ENCODE data around the gene RMND5B. TPM values are rescaled to one million over a fixed set of nuclear protein-coding genes. Genes with fewer than 3 reads are reported as not detected.

RMND5B gene
- total RNA-seq, 2 experiments from 2014 or later: 12.0 to 13.8 TPM

- DNase-seq: no peak
- no peaks in the 10 kb centered on the region for H3K27me3 Mint-ChIP-seq
- H3K27ac ChIP-seq (ENCODE audit: low read depth in 1 of 2, low read length in 2 of 2): no peak overlapping the region
- no peak overlapping the region for H3K27ac Mint-ChIP-seq
- TF ChIP-seq CTCF (IDR thresholded peaks at IDR 0.05): no peak
- ChIA-PET CTCF (interaction anchor here (1.2 kb wide), 1 partner anchor 14 kb away, joined by 3 read pairs; no protein-coding TSS in a partner anchor), POLR2A (no interaction called here)
- intact Hi-C loops (cut with DNase I, micrococcal nuclease): no loop called here
- no peaks in the 10 kb centered on the region for H3K27me3 ChIP-seq (ENCODE audit: control insufficient read depth in 1 of 2, insufficient read depth in 2 of 2, low read length in 2 of 2)
- no peaks in the 10 kb centered on the region for H3K9me3 Mint-ChIP-seq
- no peaks in the 10 kb centered on the region for H3K4me1 Mint-ChIP-seq (ENCODE audit: low read depth)
- H3K4me3 ChIP-seq (ENCODE audit: low read length): no peak overlapping the region
- ATAC-seq (ENCODE audit: poor library complexity): no peak
- H3K9me3 ChIP-seq (ENCODE audit: control insufficient read depth in 1 of 2, insufficient read depth in 1 of 2, low read length in 2 of 2): no peaks in the 10 kb centered on the region
- no peaks in the 10 kb centered on the region for H3K36me3 Mint-ChIP-seq (ENCODE audit: low read depth)
- H3K36me3 ChIP-seq (ENCODE audit: insufficient read depth, low read length): no peaks in the 10 kb centered on the region
- H3K4me3 Mint-ChIP-seq: no peak overlapping the region
- H3K4me1 ChIP-seq (ENCODE audit: insufficient read depth, low read length): no peaks in the 10 kb centered on the region
These were observed 39.6 kb downstream of the RMND5B start for GRCh38 chr5:178170455-178170854.

- Histone ChIP-seq H3K4me3 (ENCODE audit: low read length) (no peak overlapping the region), H3K4me1 (ENCODE audit: insufficient read depth, low read length) (no peaks in the 10 kb centered on the region), H3K27me3 (ENCODE audit: control insufficient read depth in 1 of 2, insufficient read depth in 2 of 2, low read length in 2 of 2) (no peaks in the 10 kb centered on the region), H3K36me3 (ENCODE audit: insufficient read depth, low read length) (no peaks in the 10 kb centered on the region), H3K27ac (ENCODE audit: low read depth in 1 of 2, low read length in 2 of 2) (no peak overlapping the region), H3K9me3 (ENCODE audit: control insufficient read depth in 1 of 2, insufficient read depth in 1 of 2, low read length in 2 of 2) (no peaks in the 10 kb centered on the region)
- intact Hi-C loops (cut with DNase I, micrococcal nuclease): no loop called here
- TF ChIP-seq CTCF (IDR thresholded peaks at IDR 0.05): no peak
- H3K4me3 Mint-ChIP-seq: no peak overlapping the region
- ATAC-seq (ENCODE audit: poor library complexity) (no peak), DNase-seq (no peak)
- no peaks in the 10 kb centered on the region for H3K36me3 Mint-ChIP-seq (ENCODE audit: low read depth)
- H3K9me3 Mint-ChIP-seq: no peaks in the 10 kb centered on the region
- CTCF ChIA-PET: no interaction called here
- H3K27ac Mint-ChIP-seq: no peak overlapping the region
- no peaks in the 10 kb centered on the region for H3K4me1 Mint-ChIP-seq (ENCODE audit: low read depth)
- POLR2A ChIA-PET: no interaction called here
- peaks cover 6% of the 10 kb centered on the region for H3K27me3 Mint-ChIP-seq
These were observed 43.6 kb downstream of the RMND5B start for GRCh38 chr5:178174456-178174855.

- Mint-ChIP-seq H3K9me3 (no peaks in the 10 kb centered on the region), H3K4me1 (ENCODE audit: low read depth) (no peaks in the 10 kb centered on the region), H3K36me3 (ENCODE audit: low read depth) (no peaks in the 10 kb centered on the region), H3K27ac (no peak overlapping the region), H3K4me3 (no peak overlapping the region), H3K27me3 (peaks cover 6% of the 10 kb centered on the region)
- no peak overlapping the region for H3K27ac ChIP-seq (ENCODE audit: low read depth in 1 of 2, low read length in 2 of 2)
- POLR2A ChIA-PET: no interaction called here
- DNase-seq: no peak
- H3K27me3 ChIP-seq (ENCODE audit: control insufficient read depth in 1 of 2, insufficient read depth in 2 of 2, low read length in 2 of 2): no peaks in the 10 kb centered on the region
- no peaks in the 10 kb centered on the region for H3K9me3 ChIP-seq (ENCODE audit: control insufficient read depth in 1 of 2, insufficient read depth in 1 of 2, low read length in 2 of 2)
- no peak for TF ChIP-seq CTCF (IDR thresholded peaks at IDR 0.05)
- CTCF ChIA-PET: no interaction called here
- H3K4me3 ChIP-seq (ENCODE audit: low read length): no peak overlapping the region
- intact Hi-C loops (cut with DNase I, micrococcal nuclease): no loop called here
- no peak for ATAC-seq (ENCODE audit: poor library complexity)
- H3K36me3 ChIP-seq (ENCODE audit: insufficient read depth, low read length): no peaks in the 10 kb centered on the region
- H3K4me1 ChIP-seq (ENCODE audit: insufficient read depth, low read length): no peaks in the 10 kb centered on the region
These were observed 46.0 kb downstream of the RMND5B start for GRCh38 chr5:178176791-178177190.

Data from CD4-positive, alpha-beta T cell (primary cell).